ENCODE data around the gene PEX13. TPM values are rescaled to one million over a fixed set of nuclear protein-coding genes. Genes with fewer than 3 reads are reported as not detected.

Gene PEX13
- total RNA-seq, 1 experiment from 2014 or later: 20.7 TPM

- CTCF ChIA-PET: no interaction called here
- no peak for DNase-seq (ENCODE audit: low spot score)
- TF ChIP-seq, protein P1, sequence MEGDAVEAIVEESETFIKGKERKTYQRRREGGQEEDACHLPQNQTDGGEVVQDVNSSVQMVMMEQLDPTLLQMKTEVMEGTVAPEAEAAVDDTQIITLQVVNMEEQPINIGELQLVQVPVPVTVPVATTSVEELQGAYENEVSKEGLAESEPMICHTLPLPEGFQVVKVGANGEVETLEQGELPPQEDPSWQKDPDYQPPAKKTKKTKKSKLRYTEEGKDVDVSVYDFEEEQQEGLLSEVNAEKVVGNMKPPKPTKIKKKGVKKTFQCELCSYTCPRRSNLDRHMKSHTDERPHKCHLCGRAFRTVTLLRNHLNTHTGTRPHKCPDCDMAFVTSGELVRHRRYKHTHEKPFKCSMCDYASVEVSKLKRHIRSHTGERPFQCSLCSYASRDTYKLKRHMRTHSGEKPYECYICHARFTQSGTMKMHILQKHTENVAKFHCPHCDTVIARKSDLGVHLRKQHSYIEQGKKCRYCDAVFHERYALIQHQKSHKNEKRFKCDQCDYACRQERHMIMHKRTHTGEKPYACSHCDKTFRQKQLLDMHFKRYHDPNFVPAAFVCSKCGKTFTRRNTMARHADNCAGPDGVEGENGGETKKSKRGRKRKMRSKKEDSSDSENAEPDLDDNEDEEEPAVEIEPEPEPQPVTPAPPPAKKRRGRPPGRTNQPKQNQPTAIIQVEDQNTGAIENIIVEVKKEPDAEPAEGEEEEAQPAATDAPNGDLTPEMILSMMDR (conservative IDR thresholded peaks at IDR 0.05; ENCODE audit: low read depth, low read length): no peak
- no peak for TF ChIP-seq EZH2 (IDR thresholded peaks at IDR 0.05; ENCODE audit: borderline replicate concordance, low read depth, low read length, poor library complexity, severe bottlenecking)
- intact Hi-C loops (cut with micrococcal nuclease; ENCODE audit: unreplicated experiment): no loop called here
- no peak overlapping the region for H3K4me3 ChIP-seq (ENCODE audit: low read depth, low read length, poor library complexity, severe bottlenecking)
- H3K4me1 ChIP-seq (ENCODE audit: insufficient read depth, low read length, poor library complexity, severe bottlenecking): peaks cover 16% of the 10 kb centered on the region
- POLR2A ChIA-PET (ENCODE audit: low non-redundant PET): interaction anchor here (0.6 kb wide), 1 partner anchor 262 kb away, joined by 24 read pairs; no protein-coding TSS in a partner anchor
- H3K9me3 ChIP-seq (ENCODE audit: low read depth, low read length, poor library complexity, severe bottlenecking): no peaks in the 10 kb centered on the region
- no peak overlapping the region for H3K27ac ChIP-seq (ENCODE audit: low read depth, low read length, poor library complexity, severe bottlenecking)
- no TSS peak for BruUV-seq (replicated peaks)
- peaks cover 11% of the 10 kb centered on the region for H3K36me3 ChIP-seq (ENCODE audit: insufficient read depth, low read length, poor library complexity, severe bottlenecking)
- H3K27me3 ChIP-seq (replicated peaks; ENCODE audit: insufficient read depth, low read depth, low read length, poor library complexity): no peaks in the 10 kb centered on the region
Measured at GRCh38 chr2:61042807-61043206, 25.3 kb downstream of the PEX13 start.

- no peak overlapping the region for H3K4me3 ChIP-seq (ENCODE audit: low read depth, low read length, poor library complexity, severe bottlenecking)
- H3K9me3 ChIP-seq (ENCODE audit: low read depth, low read length, poor library complexity, severe bottlenecking): no peaks in the 10 kb centered on the region
- peak; percentile 48 for DNase-seq (ENCODE audit: low spot score)
- ChIA-PET CTCF (no interaction called here), POLR2A (ENCODE audit: low non-redundant PET) (no interaction called here)
- peaks cover 16% of the 10 kb centered on the region for H3K4me1 ChIP-seq (ENCODE audit: insufficient read depth, low read length, poor library complexity, severe bottlenecking)
- no peaks in the 10 kb centered on the region for H3K27me3 ChIP-seq (replicated peaks; ENCODE audit: insufficient read depth, low read depth, low read length, poor library complexity)
- intact Hi-C loops (cut with micrococcal nuclease; ENCODE audit: unreplicated experiment): no loop called here
- no peak overlapping the region for H3K27ac ChIP-seq (ENCODE audit: low read depth, low read length, poor library complexity, severe bottlenecking)
- no peak for TF ChIP-seq EZH2 (IDR thresholded peaks at IDR 0.05; ENCODE audit: borderline replicate concordance, low read depth, low read length, poor library complexity, severe bottlenecking)
- TF ChIP-seq, protein P1 (conservative IDR thresholded peaks at IDR 0.05; ENCODE audit: low read depth, low read length): no peak
- peaks cover 27% of the 10 kb centered on the region for H3K36me3 ChIP-seq (ENCODE audit: insufficient read depth, low read length, poor library complexity, severe bottlenecking)
- BruUV-seq (replicated peaks): no TSS peak
Measured at GRCh38 chr2:61044636-61045035, 27.1 kb downstream of the PEX13 start.

DNA sequence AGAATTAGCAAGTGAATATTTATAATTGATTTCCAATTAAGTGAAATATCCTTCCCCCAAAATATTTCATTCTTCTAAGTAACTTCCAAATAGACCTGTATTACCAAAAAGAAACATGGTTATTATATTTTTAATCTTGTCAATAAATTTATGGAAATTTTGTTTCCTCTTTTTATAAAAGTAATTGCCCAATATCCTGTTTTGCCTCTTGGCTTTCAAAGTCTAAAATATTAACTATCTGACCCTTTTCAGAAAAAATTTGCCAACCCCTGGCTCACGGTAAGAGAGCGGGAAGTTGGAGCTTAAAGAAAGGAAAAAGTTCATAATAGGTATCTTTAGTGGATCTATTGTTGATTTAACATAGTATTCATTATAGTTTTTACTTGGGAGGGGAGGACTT is 27.7 kb downstream of the PEX13 start:
- Histone ChIP-seq H3K27ac (ENCODE audit: low read depth, low read length, poor library complexity, severe bottlenecking) (peak overlapping the region; percentile 8), H3K36me3 (ENCODE audit: insufficient read depth, low read length, poor library complexity, severe bottlenecking) (peaks cover 27% of the 10 kb centered on the region), H3K4me1 (ENCODE audit: insufficient read depth, low read length, poor library complexity, severe bottlenecking) (peaks cover 16% of the 10 kb centered on the region), H3K9me3 (ENCODE audit: low read depth, low read length, poor library complexity, severe bottlenecking) (no peaks in the 10 kb centered on the region), H3K27me3 (replicated peaks; ENCODE audit: insufficient read depth, low read depth, low read length, poor library complexity) (no peaks in the 10 kb centered on the region), H3K4me3 (ENCODE audit: low read depth, low read length, poor library complexity, severe bottlenecking) (no peak overlapping the region)
- peak; percentile 11 for DNase-seq (ENCODE audit: low spot score)
- intact Hi-C loops (cut with micrococcal nuclease; ENCODE audit: unreplicated experiment): no loop called here
- TF ChIP-seq, protein P1 (conservative IDR thresholded peaks at IDR 0.05; ENCODE audit: low read depth, low read length): no peak
- no peak for TF ChIP-seq EZH2 (IDR thresholded peaks at IDR 0.05; ENCODE audit: borderline replicate concordance, low read depth, low read length, poor library complexity, severe bottlenecking)
- ChIA-PET POLR2A (ENCODE audit: low non-redundant PET) (no interaction called here), CTCF (no interaction called here)
- no TSS peak for BruUV-seq (replicated peaks)
